Endometrial microvascular endothelial cells (primary cell): ENCODE data around the gene DUSP11. TPM values are rescaled to one million over a fixed set of nuclear protein-coding genes. Genes with fewer than 3 reads are reported as not detected.
"Not testable (repeated sequence)": the region's sequence is repeated elsewhere in the genome, so short reads cannot be mapped to it uniquely, and the experiment has no call there.

Experiments
- in situ Hi-C: cut with HindIII; loops from 2 replicates; pipeline ENCODE4 v1.10.0; 2017; ENCODE audit warnings: low sequenced_read_pairs, low pct_unique_long_range_greater_than_20kb; ENCODE audit errors: inconsistent ontology term
- total RNA-seq: library from RNA; depleted of rRNA; stranded (reverse); fragments of >200 nt; gene quantifications from one replicate; pipeline ENCODE4 v1.2.3, GENCODE V29; 2015; ENCODE audit errors: inconsistent ontology term

DUSP11 gene
- 30.2 TPM for total RNA-seq

- in situ Hi-C loops: no loop called here
Observed at GRCh38 chr2:73779467-73780236, at the start of gene DUSP11. DUSP11 (minus strand) TSS chr2:73780103; CDS start chr2:73779974, 129 bp downstream.

GRCh38 chr2:73828818-73829570 is 49.1 kb upstream of the DUSP11 start, which contains the start of gene STAMBP:
STAMBP (plus strand) TSS chr2:73828961; CDS start chr2:73830857, 1,896 bp downstream.
- in situ Hi-C loops: no loop called here

- in situ Hi-C loops: no loop called here
Observed at GRCh38 chr2:73828389-73828817, 48.5 kb upstream of the DUSP11 start.

- in situ Hi-C loops: no loop called here
Observed at GRCh38 chr2:73827660-73828388, 47.9 kb upstream of the DUSP11 start.

DNA sequence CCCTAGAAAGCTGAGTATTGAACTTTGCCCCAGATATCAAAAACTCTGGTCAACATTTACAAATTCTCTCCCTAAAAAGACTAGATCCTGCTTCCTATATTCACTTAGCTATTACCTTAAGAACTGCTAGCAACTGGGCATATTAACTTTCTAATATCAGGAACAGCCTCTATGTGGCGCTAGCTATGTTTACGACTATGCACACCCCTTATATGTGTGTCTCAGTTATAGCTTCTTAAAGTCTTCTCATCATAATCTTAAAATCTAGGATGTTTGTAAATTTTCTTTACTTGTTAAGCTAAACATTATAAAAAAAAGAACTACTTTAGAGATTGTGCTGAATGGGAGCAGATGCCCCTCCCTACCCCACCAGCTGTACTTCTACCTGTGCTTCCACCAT is 47.1 kb upstream of the DUSP11 start:
- in situ Hi-C loops: no loop called here

GRCh38 chr2:73825408-73825807 is 45.5 kb upstream of the DUSP11 start:
- in situ Hi-C loops: no loop called here

DNA sequence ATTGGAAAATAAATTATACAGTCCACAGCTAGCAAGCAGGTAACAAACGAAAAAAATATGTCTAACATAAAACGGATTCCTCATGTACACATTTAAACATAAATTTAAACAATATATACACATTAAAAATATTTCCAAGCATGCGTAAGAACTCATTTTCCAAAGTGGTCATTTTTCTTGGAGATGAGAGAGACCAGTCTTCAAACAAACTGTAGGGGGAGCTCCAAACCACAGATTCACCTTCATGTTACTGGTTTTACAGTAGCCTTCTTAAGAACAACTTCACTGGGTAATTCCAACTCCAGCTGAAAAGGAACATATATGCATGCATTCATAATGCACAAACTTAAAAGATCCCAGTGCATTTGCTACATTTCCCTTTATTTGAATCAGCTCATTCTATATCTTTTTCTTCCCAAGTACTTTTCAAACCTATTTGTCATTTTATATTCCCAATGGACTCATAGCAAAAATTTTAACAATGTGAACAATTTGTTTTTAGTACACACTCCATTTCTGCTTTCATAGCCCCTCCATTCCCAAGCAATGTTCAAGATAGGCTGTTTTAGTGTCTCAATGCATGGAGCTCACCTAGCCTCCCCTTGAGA is 44.1 kb upstream of the DUSP11 start:
- in situ Hi-C loops: no loop called here

DNA sequence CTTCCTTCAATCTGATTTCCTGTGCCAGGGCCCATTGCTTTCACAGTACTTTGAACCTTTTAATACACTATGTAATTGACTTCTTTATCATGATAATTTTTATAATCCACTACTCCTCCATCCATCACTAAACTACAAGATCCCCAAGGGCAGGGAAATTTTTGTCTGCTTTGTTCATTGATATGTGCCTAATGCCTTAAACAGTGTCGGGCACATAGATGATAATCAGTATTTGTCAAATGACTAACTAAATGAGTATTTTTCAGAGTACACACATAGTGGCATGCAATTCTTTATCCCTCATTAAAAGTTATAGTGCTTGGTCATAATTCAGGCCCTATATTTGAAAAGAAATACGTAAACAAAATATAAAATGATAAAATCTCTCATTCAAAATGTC is 43.5 kb upstream of the DUSP11 start:
- in situ Hi-C loops: no loop called here

GRCh38 chr2:73822991-73823390 is 43.1 kb upstream of the DUSP11 start:
- in situ Hi-C loops: no loop called here

DNA sequence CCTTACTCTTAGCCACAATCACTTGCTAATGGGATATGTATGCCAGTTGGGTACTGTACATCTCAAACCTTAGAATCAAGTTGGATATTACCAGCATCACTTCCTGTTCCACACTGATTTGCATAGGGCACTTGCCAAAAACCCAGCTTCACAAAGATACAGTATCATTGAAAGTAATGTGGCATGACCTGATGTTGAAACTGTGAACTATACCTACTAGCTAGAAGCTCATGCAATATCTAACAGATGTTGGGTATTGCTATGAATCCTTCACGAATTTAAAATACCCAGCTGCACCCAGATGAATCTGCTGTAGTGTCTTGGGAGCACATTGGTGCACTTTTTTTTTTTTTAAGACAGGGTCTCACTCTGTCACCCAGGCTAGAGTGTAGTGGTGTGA is 42.4 kb upstream of the DUSP11 start:
- in situ Hi-C loops: no loop called here

DNA sequence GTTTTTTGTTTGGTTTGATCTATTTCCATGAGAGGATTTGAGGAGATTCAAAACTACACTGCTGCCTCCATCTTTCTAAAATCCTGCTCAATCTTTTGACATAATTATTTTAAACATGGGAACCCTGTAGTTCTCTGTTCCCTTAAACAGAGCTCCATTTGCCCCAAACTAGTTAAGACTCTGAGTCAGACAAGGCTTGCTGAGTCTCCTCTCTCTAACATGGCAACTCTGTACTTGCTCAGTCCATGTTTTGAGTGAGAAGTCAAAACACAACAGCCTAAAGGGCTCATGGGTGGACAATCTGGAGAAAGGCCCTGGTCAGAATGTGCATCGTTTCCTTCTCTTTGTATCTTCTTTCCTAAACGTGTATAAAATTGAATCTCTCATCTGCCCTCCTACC is 41.8 kb upstream of the DUSP11 start:
- in situ Hi-C loops: no loop called here

GRCh38 chr2:73821227-73821626 is 41.3 kb upstream of the DUSP11 start:
- in situ Hi-C loops: no loop called here

DNA sequence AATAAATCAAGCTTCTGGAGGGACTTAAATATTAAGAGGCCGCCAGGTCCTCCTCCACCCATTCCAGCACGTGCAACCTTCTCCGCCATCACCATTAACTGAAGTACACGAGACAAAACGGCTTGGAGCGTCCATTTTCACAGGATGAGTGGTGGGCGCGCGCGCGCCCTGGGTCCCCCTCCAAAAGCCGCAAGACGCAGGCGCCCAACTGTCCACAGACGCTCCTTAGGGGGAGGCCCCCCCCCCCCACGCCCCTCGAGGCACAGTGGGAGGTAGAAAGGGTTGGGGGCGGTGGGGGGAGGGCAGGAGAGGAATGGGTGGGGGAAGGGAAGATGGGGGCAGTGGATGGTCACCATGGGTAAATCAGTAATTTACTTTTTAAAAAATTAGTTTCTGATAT is 38.4 kb upstream of the DUSP11 start:
- in situ Hi-C loops: no loop called here

DNA sequence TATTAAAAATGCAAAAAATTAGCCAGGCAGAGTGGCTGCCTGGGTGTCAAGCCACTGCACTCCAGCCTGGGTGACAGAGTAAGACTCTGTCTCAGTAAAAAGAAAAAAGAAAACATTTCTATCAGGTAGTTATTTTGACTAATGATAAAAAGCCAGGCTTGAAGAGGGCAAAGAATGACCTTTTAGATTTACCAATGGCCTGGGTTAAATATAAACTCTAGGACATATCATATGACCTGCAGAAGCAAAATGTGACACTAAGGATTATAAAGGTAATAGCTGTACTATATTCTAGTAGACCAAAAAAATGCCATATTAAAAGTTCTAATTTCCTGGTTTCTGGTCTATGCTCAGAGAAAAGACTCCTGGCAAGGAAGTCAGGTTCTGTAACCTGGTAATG is 32.7 kb upstream of the DUSP11 start:
- in situ Hi-C loops: no loop called here

- in situ Hi-C loops: no loop called here
Observed at GRCh38 chr2:73811878-73812277, 32.0 kb upstream of the DUSP11 start.

DNA sequence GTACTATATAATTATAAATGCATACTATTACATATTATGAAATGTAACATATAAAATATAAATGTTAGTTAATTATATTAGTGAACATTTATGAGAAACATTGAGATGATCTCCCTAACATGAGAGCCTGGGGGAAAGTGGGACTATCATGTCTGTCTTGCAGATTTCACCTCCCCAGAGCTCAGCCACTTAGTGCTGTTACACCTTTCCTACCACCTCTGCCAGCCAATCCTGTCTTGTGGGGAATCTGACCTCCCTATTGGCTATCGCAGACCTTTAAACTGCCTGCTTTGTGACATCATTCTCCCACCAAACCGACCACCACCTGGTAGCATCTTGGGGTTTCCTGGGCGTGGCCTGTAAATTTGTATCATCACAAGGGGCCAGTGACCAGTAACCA is 4.0 kb upstream of the DUSP11 start, which contains the start of gene C2orf78:
C2orf78 (plus strand) TSS at position 301 of the 400 bp plus-strand sequence. CDS start 127 bp downstream, outside the sequence.
- in situ Hi-C loops: not testable (repeated sequence)

GRCh38 chr2:73783402-73783801 is 3.5 kb upstream of the DUSP11 start:
- in situ Hi-C loops: not testable (repeated sequence)

DNA sequence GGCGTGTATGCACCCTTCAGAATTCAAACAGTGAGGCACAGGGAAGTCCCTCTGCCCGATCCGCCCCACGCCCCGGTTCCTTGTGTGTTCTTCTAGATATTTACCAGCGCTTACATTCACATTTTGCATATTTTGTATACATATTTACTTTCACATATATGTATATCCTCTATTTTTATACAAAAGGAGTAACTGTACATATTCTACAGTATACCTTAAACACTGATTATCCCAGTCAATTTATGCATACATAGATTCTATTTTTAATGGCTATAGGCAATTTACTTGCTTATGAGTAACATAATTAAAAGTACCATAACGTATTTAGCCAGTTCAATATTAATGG is 307 bp upstream of the DUSP11 start:
- in situ Hi-C loops: no loop called here

- in situ Hi-C loops: not testable (repeated sequence)
Observed at GRCh38 chr2:73778867-73779466, 936 bp downstream of the DUSP11 start.
